ENCODE measurements around the gene ARHGAP6. TPM values are rescaled to one million over a fixed set of nuclear protein-coding genes. Genes with fewer than 3 reads are reported as not detected.

ARHGAP6 gene
- total and polyA plus RNA-seq, 9 of the 15 experiments (the other 6 are each of a cell fraction or from before 2014, with no cell fraction given) = 12.5 to 63.6 (median 41.8) TPM

- TF ChIP-seq ZNF449 (CRISPR knock-in tag; IDR thresholded peaks at IDR 0.05) (no peak), ARID2 (IDR thresholded peaks at IDR 0.05) (0 out of 2 replicates have a peak, but pooled peaks have one; percentile 28), HLTF (IDR thresholded peaks at IDR 0.05) (peak; percentile 93), RFX7 (CRISPR knock-in tag; IDR thresholded peaks at IDR 0.05) (no peak), FOSL1 (tag; conservative IDR thresholded peaks at IDR 0.05) (peak; percentile 73), SIRT6 (IDR thresholded peaks at IDR 0.05; ENCODE audit: low read depth, low read length) (no peak), ELK3 (CRISPR knock-in tag; IDR thresholded peaks at IDR 0.05) (no peak), MAFF (IDR thresholded peaks at IDR 0.05; ENCODE audit: low read length) (peak; percentile 88), SMAD2 (IDR thresholded peaks at IDR 0.05; ENCODE audit: low read depth, low read length) (no peak), GTF2E2 (tag; IDR thresholded peaks at IDR 0.05) (no peak; the same call in 1 of the 2 replicates), ARID1B (IDR thresholded peaks at IDR 0.05) (peak; percentile 98), HMGN3 (IDR thresholded peaks at IDR 0.05; ENCODE audit: borderline replicate concordance, extremely low read depth, insufficient read length, low read depth, low read length) (peak; percentile 22), MITF (IDR thresholded peaks at IDR 0.05) (no peak), SMARCB1 (IDR thresholded peaks at IDR 0.05; ENCODE audit: insufficient read length, low read depth) (no peak), HDAC3 (IDR thresholded peaks at IDR 0.05; ENCODE audit: borderline replicate concordance, partially characterized antibody) (peak; percentile 96), MLX (CRISPR knock-in tag; conservative IDR thresholded peaks at IDR 0.05) (no peak), ZBTB11 (CRISPR knock-in tag; IDR thresholded peaks at IDR 0.05) (peak in 1 of 3 experiments; percentile 60; a peak in 2 of 6 replicates), RBBP5 (IDR thresholded peaks at IDR 0.05; ENCODE audit: borderline replicate concordance, insufficient read depth, low read length, poor library complexity, severe bottlenecking) (no peak), ZC3H8 (IDR thresholded peaks at IDR 0.05) (no peak), EP300 (IDR thresholded peaks at IDR 0.05; ENCODE audit: low read length) (peak; percentile 95)
Measured at GRCh38 chrX:11375614-11376119, 290.1 kb downstream of the ARHGAP6 start (continued).
